Choroid plexus epithelial cell (primary cell): ENCODE measurements around the gene OR52A1.
"Not testable (repeated sequence)": the region's sequence is repeated elsewhere in the genome, so short reads cannot be mapped to it uniquely, and the experiment has no call there.

Experiments used
- DNase-seq: peaks from one replicate; pipeline ENCODE4 v3.0.0-alpha.2; 2010; ENCODE audit warnings: low read depth
- H3K4me3 ChIP-seq: 2 replicates; pipeline ENCODE4 v1.5.1; 2011; ENCODE audit warnings: low read depth, mild to moderate bottlenecking, control low read depth, low read length, moderate library complexity
- TF ChIP-seq, protein P1 (sequence below): conservative IDR thresholded peaks from 2 replicates; pipeline ENCODE4 v1.5.1; 2011; ENCODE audit warnings: low read depth, mild to moderate bottlenecking, control low read depth, inconsistent platforms, low read length, moderate library complexity

The OR52A1 gene

DNA sequence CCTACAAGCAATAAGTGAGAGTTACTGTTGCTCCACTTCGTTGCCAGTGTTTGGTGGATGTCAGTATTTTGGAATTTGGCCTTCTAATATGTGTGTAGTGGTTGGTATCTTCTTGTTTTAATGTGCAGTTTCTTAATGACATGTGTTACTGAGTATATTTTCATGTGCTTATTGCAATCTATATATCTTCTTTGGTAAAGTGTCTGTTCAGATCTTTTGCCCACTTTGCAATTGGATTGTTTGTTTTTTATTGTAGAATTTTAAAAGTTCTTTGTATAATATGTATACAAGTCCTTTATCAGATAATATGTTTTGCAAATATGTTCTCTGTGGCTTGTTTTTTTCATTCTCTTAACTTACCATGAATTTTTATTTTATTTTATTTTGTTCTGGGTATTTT is 38.2 kb upstream of the OR52A1 start:
- TF ChIP-seq, protein P1, sequence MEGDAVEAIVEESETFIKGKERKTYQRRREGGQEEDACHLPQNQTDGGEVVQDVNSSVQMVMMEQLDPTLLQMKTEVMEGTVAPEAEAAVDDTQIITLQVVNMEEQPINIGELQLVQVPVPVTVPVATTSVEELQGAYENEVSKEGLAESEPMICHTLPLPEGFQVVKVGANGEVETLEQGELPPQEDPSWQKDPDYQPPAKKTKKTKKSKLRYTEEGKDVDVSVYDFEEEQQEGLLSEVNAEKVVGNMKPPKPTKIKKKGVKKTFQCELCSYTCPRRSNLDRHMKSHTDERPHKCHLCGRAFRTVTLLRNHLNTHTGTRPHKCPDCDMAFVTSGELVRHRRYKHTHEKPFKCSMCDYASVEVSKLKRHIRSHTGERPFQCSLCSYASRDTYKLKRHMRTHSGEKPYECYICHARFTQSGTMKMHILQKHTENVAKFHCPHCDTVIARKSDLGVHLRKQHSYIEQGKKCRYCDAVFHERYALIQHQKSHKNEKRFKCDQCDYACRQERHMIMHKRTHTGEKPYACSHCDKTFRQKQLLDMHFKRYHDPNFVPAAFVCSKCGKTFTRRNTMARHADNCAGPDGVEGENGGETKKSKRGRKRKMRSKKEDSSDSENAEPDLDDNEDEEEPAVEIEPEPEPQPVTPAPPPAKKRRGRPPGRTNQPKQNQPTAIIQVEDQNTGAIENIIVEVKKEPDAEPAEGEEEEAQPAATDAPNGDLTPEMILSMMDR = no peak
- DNase-seq = no peak
- H3K4me3 ChIP-seq = no peak overlapping the region

DNA sequence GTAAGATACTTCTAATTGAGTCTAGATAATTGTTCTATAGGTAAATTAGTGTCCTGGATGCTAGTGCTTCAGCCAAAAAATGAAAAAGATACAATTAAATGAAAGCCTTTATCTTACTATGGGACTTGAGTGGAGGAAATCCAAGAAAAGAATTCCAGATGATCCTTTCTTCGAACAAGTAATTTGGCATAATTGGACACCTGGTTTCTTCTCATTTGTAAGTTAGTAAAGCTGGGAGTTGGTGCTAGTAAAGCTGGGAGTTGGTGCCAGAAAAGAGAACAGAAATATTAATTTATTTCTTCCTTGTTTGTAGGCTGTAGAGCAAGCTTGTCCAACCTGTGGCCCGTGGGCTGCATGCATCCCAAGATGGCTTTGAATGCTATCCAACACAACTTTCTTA is 33.6 kb upstream of the OR52A1 start:
- DNase-seq = no peak
- TF ChIP-seq, protein P1 = no peak
- no peak overlapping the region for H3K4me3 ChIP-seq

DNA sequence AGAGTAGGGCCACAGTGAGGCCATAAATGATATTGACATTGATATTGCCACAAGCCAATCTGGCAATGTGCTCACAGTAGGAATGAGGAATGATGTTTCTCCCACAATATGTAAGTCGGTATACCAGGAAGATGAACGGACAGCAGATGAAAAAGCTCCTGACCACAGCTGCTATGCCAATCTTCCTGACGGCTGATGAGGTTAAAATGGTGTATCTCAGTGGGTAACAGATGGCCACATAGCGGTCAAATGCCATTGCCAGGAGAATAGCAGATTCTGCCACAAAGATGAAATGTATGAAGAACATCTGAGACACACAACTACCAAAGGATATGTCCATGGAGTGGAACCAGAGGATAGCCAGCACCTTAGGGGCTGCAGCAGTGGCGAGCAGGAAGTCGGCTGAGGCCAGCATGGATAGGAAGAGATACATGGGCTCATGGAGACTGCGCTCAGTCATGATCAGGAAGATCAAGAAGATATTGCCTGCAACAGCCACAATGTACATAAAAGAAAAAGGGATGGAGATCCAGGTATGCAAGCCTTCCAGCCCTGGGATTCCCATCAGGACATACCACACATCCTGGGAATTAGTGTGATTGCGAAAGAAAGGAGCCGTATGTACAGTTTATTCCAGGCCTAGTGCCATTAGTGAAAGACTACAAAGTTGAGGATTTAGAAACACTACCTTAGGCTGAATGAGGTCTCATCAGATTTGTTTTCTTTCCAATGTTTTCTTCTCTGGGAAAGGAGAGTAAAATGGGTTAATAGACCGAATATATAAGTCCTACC is 23.7 kb upstream of the OR52A1 start:
- TF ChIP-seq, protein P1 = no peak
- H3K4me3 ChIP-seq = no peak overlapping the region
- no peak for DNase-seq

DNA sequence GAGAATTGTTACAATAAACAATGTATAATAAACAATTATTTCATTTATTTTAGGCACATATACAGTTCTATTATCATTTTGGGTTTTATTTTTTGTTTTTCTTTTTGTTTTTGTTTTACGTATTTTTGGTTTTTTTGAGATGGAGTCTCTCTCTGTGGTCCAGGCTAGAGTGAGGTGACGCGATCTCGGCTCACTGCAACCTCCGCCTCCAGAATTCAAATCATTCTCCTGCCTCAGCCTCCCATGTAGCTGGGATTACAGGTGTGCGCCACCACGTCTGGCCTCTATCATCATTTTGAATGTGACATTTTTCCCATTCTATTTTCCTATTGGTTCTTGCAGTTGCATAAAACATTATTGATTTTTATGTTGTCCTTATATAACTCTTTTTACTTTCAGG is 20.4 kb upstream of the OR52A1 start:
- TF ChIP-seq, protein P1 = no peak
- no peak for DNase-seq
- no peak overlapping the region for H3K4me3 ChIP-seq

DNA sequence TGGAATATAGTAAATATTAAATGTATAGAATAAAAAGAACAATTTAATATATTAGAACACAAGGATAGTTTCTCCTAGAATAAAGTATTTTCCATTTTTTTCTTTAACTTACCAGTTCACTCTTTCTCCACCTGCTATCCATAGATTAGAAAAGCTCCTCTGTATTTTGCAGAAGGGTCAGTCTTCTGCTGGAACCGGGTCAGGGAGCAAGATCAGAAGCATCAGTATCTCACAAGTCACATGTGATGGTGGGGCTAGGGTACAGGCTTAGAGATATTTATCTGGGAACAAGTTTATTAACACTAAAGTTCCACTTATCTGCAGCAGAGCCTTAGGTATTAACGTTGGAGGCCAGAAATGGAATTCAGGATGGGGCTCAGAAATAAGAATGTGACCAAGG is 17.3 kb upstream of the OR52A1 start:
- TF ChIP-seq, protein P1 = no peak
- DNase-seq = no peak
- H3K4me3 ChIP-seq = no peak overlapping the region

DNA sequence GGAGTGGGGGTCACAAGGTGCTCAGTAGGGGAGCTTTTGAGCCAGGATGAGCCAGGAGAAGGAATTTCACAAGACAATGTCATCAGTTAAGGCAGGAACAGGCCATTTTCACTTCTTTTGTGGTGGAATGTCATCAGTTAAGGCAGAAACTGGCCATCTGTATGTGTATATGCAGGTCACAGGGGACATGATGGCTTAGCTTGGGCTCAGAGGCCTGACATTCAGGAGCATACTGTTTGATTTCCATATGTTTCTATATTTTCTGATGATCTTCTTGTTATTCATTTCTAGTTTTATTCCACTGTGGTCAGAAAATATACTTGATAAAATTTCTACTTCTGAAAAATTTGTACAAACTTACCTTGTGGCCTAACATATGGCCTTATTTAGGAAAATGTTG is 11.3 kb upstream of the OR52A1 start:
- not testable (repeated sequence) for DNase-seq, H3K4me3 ChIP-seq

DNA sequence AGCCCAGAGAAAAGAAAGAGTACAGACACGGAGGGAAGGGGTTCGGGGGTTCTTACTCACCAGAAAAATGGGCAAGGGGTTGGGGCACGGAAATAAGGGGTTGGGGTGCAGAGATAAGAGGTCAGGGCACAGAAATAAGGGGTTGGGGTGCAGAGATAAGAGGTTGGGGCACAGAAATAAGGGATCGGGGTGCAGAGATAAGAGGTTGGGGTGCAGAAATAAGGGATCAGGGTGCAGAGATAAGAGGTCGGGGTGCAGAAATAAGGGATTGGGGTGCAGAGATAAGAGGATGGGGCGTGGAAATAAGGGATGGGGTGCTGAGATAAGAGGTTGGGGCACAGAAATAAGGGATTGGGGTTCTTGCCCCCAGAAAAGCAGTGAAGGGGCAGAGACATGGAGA is 10.2 kb upstream of the OR52A1 start:
- not testable (repeated sequence) for H3K4me3 ChIP-seq, DNase-seq

DNA sequence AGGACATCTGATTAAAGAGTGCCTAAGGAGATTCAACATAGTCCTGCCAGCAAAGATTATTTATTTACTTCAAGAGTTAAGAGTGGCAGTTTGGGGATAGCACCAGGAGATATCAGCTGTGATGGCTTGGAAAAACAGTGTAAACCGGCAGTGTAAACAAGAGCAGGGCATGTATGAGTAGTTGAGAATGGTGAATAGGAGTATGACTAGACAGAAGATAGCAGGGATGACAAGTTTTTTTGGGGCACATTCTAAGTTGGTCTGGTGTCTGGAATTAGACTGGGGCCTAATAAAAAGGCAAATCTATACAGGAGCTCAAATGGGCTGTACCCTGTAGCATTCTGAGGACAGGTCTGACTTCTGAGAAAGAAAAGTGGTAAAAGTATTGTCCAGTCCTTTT is 6.5 kb upstream of the OR52A1 start:
- DNase-seq, H3K4me3 ChIP-seq: not testable (repeated sequence)

DNA sequence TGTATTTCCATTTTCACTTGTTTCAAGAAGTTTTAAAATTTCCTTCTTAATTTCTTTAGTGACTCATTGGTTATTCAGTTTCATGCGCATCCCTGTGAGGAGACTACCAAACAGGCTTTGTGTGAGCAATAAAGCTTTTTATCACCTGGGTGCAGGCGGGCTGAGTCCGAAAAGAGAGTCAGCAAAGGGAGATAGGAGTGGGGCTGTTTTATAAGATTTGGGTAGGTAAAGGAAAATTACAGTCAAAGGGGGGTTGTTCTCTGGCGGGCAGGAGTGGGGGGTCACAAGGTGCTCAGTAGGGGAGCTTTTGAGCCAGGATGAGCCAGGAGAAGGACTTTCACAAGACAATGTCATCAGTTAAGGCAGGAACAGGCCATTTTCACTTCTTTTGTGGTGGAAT is 5.7 kb upstream of the OR52A1 start:
- H3K4me3 ChIP-seq, DNase-seq: not testable (repeated sequence)
